ENCODE measurements around the gene TUBB2B. TPM values are rescaled to one million over a fixed set of nuclear protein-coding genes. Genes with fewer than 3 reads are reported as not detected.
A peak's percentile ranks its signal among the peaks of the same experiment; 100 is the strongest.

Gene TUBB2B
- polyA plus RNA-seq (2014; cell fraction: cytosol; rRNA removed), result 757 and 774 TPM in 2 replicates
- 230 and 363 TPM in 2 replicates for polyA plus RNA-seq (2014; cell fraction: nucleus; rRNA removed)

DNA sequence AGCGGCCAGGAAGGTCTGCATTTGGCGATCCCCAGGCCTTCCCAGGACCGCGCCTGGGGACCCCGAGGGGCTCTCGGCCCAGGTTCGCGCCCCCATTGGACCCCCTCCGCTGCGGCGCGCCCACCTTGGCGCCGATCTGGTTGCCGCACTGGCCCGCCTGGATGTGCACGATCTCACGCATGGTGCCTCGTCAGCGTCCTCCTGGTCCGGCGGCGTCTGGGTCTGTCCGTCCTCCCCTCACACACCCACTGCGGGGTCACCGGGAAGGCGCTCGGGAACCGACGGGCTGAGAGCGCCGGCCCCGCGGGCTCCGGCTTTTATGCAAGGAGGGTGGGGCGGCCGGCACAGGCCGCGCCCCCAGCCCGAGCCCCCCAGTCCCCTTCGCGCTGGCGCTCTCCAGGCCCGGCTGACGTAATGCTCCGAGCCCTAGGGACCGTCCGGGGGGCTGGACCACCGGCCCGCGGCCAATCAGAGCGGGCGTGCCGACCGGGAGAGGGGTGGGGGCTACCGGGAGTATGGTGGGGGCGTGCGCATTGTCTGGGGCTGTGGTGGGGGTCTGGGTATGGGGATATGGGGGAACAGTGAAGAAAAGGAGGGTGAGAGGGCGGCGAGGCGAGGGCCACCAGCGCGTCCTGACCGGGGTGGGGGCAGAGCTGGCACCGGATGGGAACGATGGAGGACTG, at the start of gene TUBB2B:
Gene TUBB2B (minus strand): TSS at position 291 of the 683 bp plus-strand sequence. CDS start 110 bp downstream, at position 181.
- peak; percentile 93 for DNase-seq (ENCODE audit: low spot score)

DNA sequence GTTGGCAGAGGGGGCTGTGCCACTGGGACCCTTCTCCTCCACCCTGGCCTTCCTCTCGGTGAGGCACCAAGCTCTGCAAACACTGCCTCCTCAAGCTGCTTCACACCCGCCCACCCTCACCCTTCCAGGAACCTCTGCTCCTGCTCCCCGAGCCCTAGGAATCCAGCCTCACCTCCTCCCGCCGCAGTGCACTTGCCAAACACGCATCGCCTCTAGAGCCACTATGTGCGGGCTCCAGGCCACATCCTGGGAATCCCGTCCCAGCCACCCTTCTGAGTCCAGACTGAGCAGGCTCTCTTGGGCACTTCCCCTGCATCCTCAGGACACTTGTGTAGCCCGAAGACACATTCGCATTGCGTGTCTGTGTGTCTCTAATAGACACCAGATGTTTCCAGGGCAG, 49.8 kb upstream of the TUBB2B start:
- no peak for DNase-seq (ENCODE audit: low spot score)

DNA sequence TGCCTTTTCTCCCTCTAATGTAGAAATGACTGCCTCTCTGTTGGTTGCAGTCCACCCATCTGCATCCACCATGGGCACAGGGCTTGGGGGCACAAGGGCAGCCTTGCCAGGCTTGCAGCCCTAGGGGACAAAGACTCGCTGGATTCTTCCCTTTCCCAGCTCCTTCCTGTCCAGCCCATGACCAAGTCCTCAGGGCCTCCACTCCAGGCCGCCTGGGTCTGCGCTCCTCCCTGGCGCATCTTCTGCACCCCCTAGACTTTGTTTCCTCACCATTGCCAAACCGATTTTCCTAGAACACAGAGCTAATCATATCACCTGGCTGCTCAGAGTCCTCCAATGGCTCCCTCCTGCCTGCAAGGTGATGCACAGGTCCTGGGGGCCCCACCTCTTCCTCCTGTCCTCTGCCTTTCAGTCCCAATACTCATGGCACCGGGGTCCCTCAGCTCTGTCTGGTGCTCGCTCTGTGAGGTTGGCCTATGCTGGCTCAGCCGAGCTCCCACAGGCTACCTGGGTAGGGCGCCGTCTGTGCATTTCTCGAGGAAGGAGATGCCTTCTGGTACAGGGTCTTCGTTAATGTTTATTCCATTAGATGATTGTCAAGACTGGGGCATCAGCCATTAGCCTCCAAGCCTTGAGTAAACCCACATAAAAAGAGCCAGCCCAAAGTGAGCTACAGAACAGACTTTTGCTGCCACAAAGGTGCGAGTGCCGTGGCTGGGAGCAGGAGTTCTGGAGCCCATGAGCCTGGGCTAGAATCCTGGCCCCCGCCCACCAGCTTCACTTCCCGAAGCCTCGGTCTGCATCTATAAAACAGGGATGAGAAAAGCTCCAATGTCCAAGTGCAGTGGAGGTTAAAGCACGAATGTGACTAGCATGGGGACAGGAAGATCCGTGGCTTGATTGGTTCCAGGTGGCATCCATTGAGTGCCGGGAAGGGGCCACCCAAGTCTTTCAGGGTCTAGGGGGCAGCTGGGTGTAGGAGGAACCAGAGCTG, 49.0 kb upstream of the TUBB2B start:
- DNase-seq (ENCODE audit: low spot score), result no peak

DNA sequence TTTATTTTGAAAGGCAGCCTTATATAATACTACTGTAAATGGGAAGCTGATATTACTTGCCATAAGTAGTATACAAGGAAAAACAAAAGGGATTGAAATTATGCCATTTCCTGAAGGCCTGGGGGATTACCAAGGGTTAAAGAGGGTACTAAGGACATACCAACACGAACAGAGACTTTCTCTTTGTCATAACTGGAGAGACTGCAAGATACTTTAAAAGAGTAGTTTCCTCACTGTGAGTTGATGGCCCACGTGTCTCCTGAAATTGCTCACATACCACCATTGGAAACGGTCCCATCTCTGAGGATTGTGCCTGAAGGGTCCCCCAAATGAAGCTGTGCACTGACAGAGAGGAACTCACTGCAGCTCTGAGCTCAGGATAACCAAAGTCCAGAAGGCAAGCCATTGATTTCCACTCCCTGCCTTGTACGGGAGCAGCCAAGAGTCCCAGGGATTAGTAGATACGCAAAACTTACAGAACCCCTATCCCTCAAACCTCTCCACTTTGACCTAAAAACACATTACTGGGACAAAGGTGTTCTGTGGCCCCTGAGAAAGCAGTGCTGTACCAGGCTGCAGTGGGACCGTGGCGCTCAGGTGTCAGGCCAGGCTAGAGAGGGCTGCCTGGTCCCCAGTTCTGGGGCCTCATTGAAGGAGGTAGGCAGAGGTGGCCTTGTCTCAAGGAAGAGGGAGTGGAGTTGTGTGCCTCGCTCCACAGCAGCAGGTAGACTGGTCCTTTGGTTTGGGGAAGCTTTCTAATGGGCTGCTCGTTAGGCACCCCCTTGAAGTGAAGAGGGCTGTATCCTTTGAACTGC, 46.5 kb upstream of the TUBB2B start:
- no peak for DNase-seq (ENCODE audit: low spot score)

DNA sequence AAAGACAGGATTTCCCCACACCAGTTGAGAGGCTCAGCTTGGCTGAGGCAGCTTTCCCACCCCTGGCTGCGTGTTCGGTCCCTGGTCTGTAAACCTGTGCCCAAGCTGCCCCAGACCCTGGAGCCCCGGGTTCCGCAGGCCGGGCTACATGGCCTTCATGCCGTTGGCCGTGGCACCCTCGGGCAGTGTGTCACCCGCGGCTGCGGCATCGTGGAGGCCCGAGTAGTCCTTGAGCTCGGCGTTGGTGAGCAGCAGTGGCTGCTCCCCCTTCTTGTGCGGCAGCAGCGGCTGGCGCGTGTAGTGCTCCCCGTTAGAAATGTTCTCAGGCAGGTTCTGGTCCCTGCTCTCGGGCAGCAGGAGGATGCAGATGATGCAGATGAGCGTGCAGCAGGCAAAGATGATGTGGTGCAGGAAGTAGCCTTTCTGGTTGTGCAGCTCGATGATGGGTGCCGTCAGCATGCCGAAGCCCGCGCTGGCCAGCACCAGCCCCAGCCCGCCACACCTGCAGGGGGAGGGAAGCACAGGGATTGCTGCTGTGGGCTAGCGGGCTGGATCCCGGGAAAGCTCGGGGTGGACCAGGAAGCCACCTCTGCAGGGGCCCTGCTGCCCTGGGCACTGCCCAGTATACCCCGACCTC, 45.6 kb upstream of the TUBB2B start:
- DNase-seq (ENCODE audit: low spot score), result no peak

DNA sequence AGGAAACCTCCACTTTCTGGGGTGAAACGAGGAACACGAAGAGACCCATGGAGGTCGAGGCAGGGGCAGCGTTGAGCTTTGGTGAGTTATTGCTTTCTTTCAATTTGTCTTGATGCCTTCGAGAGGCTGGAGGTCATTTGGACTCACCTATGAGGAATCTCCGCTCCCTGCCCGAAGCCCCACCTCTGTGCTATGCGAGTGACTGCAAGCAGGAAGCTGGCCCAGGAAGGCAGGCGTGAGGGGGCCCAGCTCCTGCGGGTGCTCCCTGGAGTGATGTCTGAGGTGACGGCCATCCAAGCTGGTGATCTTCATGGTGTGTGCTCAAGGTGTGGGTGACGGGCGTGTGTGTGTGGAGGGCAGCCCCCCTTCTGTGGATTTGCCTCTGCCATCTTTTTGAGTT, 44.3 kb upstream of the TUBB2B start:
- DNase-seq (ENCODE audit: low spot score), result no peak

DNA sequence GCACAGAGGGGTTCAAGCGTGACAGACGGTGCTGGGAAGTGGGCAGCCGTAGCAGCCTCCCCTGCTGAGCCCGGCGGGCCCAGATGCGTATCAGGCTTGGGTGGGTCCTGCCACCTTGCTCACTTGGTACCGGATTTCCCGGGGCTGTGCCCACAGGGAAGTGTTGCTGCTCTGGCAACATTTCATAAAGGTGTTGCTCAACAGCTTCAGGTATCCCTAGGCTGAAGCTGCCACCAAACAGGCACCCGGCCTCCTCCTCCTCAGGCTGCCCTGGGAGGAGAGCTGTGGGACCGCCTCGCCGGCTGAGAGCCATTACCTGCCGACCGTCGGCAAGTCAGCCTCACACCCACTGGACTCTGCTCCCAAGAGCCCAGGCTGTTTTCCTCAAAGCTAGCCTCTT, 42.8 kb upstream of the TUBB2B start:
- no peak for DNase-seq (ENCODE audit: low spot score)

DNA sequence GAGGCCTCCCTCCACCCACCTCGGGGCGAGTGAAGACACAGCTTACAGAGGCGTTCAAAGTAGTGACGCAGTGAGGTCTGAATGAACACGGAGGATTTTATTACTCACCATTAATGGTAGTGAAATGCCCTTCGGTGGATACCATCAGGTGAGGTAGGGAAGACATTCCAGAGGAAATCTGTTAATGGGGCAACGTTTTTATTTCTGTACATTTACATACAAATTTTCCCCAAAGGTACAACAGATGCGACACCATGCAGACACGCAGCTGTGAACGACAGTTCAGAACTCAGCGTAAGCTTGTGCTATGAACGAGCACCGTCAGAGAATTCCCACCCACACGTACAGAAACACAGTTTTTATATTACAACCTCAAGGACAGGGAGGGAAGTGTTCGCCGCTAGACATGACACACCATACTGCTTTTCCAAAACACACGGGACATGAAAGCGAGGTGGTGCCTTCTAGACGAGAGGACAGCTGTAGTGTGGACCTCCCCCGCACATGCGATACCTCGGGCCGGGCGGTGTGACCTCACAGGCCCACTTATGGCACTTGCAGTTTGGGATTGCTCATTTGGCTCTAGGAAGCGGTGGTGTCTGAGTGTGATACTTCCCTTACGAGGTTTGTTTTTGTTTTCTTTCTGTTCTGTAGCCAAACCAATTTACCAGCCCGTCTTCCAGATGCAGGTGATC, 42.0 kb upstream of the TUBB2B start:
- DNase-seq (ENCODE audit: low spot score), result no peak

DNA sequence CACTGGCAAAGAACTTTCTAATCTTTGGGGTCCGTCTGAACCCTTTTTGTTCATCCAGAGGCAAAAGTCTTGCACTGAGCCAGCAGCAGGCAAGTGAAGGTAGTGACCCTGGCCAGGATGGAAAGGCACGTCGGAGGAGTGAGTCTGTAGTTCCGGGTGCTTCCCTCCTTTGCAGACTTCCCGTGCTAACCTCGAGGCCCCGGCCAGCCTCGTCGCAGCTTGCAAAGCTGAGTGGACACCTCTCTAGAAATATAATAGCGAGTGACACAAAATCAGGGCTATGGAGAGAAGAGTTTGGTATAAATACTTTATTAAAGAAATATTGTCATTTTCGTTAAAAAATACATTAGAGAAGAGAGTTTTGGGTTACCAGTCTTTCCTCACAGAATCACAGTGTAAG, 41.2 kb upstream of the TUBB2B start:
- no peak for DNase-seq (ENCODE audit: low spot score)

DNA sequence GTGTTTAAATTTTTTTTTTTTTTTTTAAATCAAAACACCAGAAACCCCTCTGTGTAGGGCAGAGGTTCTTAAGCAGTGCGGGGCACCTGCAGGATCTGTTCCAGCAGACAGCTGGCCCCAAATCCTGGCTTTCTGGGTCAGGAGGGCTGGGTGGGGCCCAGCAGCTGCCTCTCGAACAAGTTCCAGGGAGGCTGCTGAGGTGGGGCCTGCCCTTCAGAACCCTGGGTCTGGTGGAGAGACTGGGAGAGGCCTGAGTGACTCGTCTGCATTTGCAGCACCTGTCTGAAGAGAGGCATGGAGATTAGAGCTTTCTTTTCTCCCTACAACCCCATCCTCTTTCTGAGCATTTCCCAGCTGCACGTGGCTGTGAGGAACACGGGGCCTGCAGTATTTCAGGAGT, 39.7 kb upstream of the TUBB2B start:
- DNase-seq (ENCODE audit: low spot score), result no peak

DNA sequence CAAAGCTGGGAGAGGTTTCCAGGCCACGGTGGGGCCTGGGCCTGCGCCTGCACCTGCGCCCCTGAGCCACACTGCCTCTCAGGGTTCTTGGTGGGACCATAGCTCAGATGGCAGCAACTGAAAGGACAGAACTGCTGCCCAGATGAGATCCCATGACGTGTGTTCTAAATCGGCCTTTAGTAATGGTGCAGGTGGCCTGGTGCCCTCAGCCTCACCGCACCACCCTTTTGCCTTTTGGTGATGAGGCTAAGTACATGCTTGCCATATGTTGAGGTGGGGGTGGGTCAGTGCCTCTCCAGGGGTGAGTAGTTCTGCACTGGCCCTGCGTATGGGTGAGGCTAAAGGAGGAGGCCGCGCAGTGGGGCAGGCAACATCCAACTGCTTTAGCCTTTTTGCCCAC, 38.7 kb upstream of the TUBB2B start:
- DNase-seq (ENCODE audit: low spot score), result no peak

DNA sequence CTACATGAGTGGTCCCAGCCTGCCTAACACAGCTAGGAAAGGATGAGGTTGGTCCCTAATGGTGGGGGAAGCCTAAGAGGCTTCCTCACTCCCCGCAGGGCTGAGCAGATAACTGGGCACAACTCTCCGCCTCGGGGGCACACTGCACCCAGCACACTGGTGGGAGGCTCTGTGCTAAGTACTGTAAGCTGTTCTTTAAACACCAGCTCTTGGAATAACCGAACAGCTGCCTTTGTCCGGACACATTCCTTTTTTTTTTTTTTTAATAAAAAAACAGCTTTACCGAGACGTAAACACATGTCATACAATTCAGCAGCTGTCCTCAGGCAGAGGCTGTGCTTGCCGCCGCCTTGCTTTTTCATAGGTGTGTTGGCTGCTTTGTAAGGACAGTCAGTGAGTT, 38.2 kb upstream of the TUBB2B start:
- DNase-seq (ENCODE audit: low spot score), result no peak

DNA sequence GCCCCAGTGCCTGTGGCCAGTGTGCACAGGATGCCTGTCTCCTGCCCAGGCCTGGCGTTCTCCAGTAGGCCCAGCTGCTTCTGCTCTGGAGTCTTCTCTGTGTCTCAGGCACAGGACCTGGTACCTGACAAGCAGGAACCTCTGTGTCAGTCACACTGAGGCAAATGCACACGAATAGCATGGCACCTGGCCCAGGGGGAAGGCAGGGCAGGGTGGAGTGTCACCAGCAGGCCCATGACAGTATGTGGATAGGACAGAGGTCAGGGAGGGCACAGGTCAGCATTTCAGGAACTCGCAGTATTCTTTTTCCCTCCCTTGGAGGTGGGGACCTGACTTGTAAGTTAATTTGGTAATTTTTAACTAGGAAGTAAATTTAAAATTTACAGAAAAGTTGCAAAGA, 36.9 kb upstream of the TUBB2B start:
- DNase-seq (ENCODE audit: low spot score), result no peak

DNA sequence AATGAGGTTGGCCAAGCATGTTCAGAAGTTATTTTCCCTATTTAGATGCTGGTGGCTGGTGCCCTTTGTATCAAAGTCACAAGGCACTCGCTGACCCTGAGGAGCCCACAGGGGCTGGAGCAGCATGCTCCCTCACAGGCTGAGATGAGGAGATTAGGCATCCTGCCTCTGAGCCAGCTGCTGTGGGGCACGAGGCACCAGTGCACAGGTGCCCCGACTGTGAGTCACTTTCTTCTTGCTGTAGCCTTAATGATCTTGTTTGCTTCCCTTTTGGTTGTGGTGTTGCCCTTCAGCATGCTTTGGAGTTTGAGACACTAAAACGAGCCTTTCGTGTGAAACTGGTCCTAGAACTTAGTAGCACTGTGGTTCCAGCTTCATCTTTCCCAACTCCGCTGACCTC, 35.6 kb upstream of the TUBB2B start:
- no peak for DNase-seq (ENCODE audit: low spot score)

DNA sequence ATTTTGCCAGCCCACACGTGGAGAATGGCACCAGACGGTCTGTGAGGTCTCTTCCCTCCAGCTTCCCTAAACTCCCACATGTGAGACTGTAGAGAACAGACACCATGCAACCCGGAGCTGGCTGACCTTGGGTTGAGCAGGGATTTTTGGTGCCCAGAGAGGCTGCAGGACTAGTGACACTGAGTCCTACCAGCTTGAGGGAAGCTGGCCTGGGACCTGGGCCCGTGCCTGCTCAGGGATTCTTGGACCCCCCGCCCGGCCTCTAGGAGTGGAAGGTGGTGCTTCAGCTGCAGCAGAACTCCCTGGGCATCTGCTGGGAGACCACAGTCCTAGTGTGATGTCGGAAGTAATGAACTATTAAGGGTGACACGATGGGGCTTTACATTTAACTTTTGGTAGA, 34.5 kb upstream of the TUBB2B start:
- DNase-seq (ENCODE audit: low spot score), result no peak

DNA sequence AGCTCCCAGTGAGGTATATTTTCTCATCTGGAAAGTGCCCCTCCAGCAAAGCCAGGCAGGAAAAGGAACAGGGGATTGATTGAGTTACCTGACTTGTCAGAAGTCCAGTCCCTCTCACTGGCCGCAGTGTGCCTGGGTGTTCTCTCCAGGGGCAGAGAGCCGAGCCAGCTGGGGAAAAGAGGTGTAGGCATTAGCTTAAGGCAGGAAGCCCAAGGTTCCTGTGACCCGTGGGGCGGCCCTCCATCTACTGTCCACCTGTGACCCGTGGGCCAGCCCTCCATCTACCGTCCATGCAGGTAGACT, 34.0 kb upstream of the TUBB2B start:
- no peak for DNase-seq (ENCODE audit: low spot score)

DNA sequence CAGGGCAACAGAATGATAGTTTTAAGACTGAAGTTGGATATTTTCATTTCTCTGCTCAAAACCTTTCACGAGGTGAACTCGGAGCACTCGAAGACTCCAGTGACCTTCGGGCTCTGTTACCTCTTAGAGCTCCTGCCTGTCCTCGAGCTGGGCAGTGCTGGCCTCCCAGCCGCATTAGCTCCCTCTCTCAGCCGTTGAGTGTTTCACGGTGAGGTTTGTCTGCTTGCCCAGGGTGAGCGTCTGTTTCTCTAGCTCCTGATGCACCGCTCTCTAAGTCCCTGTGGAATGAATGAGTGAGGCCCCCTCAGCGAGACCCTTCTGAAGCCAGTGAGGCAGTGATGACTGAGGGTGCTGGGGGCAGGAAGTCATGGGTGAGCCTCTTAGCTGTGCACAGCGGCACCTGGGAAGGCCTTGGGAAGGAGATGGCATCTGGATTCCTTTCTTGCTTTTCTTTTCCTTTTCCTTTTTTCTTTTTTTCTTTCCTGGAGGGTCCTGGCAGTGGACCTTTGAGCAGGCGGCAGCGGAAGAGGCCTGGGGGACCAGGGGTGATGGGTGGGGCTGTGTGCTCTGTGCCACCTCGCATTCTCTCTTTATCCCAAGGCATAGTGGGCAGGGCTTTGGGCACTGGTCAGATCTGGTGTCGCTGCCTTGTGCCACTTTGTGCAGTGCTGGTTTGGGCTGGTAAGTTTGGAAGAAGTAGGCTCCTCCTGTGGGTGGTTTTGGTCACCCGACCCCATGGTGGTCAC, 33.5 kb upstream of the TUBB2B start:
- DNase-seq (ENCODE audit: low spot score), result no peak

DNA sequence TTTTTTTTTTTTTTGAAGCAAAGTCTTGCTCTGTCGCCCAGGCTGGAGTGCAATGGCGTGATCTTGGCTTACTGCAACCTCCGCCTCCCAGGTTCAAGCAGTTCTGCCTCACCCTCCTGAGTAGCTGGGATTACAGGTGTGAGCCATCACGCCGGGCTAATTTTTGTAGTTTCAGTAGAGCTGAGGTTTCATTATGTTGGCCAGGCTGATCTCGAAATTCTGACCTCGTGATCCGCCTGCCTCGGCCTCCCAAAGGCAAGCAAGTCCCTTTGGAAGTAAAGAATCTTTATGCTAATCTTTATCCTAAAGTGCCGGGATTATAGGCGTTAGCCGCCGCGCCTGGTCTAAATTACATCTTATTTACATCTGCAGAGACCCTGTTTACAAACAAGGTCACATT, 32.8 kb upstream of the TUBB2B start:
- no peak for DNase-seq (ENCODE audit: low spot score)

DNA sequence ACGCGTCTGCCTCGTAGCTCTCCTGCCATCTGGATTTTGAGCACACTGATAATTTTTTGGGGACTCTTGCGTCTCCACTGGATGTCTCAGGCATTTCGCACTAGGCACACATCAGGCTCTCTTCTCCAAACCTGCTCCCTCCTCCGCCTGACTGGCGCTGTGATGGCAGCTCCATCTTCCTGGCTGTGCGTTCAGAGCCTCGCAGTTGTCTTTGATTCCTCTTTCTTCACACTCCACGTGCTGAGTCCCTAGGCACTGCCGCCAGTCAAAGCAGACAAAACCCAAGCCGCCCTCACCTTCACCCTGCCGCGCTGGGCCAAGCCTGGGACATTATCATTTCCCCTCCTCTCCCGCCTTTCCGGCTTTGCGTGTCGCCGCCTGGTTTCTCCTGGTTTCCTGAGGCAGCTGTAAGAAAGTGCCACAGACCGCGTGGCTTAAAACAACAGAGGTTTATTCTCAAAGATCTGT, 32.1 kb upstream of the TUBB2B start:
- DNase-seq (ENCODE audit: low spot score), result peak; percentile 48

Data from SK-N-DZ (cell line).